ENCODE results near the gene PDE8A.

The PDE8A gene

GRCh38 chr15:85059734-85060133, 78.1 kb downstream of the PDE8A start:
- no peaks in the 10 kb centered on the region for H3K27me3 ChIP-seq (ENCODE audit: control insufficient read depth, insufficient read depth, low read length)
- no peak overlapping the region for H3K9ac ChIP-seq (ENCODE audit: low read length)
- H3K4me1 ChIP-seq (ENCODE audit: control insufficient read depth, insufficient read depth, low read length) = no peaks in the 10 kb centered on the region
- no peaks in the 10 kb centered on the region for H3K36me3 ChIP-seq (ENCODE audit: control insufficient read depth, insufficient read depth, low read length)
- H3K4me3 ChIP-seq (ENCODE audit: low read length) = no peak overlapping the region
- no peaks in the 10 kb centered on the region for H3K9me3 ChIP-seq (ENCODE audit: control insufficient read depth, low read length)

GRCh38 chr15:85062560-85062959, 80.9 kb downstream of the PDE8A start:
- no peaks in the 10 kb centered on the region for H3K4me1 ChIP-seq (ENCODE audit: control insufficient read depth, insufficient read depth, low read length)
- H3K27me3 ChIP-seq (ENCODE audit: control insufficient read depth, insufficient read depth, low read length) = no peaks in the 10 kb centered on the region
- no peak overlapping the region for H3K4me3 ChIP-seq (ENCODE audit: low read length)
- H3K9me3 ChIP-seq (ENCODE audit: control insufficient read depth, low read length) = no peaks in the 10 kb centered on the region
- H3K9ac ChIP-seq (ENCODE audit: low read length) = no peak overlapping the region
- no peaks in the 10 kb centered on the region for H3K36me3 ChIP-seq (ENCODE audit: control insufficient read depth, insufficient read depth, low read length)

GRCh38 chr15:85063088-85063487, 81.4 kb downstream of the PDE8A start:
- Histone ChIP-seq H3K9me3 (ENCODE audit: control insufficient read depth, low read length) (no peaks in the 10 kb centered on the region), H3K9ac (ENCODE audit: low read length) (no peak overlapping the region), H3K4me3 (ENCODE audit: low read length) (no peak overlapping the region), H3K4me1 (ENCODE audit: control insufficient read depth, insufficient read depth, low read length) (no peaks in the 10 kb centered on the region), H3K36me3 (ENCODE audit: control insufficient read depth, insufficient read depth, low read length) (no peaks in the 10 kb centered on the region), H3K27me3 (ENCODE audit: control insufficient read depth, insufficient read depth, low read length) (no peaks in the 10 kb centered on the region)

GRCh38 chr15:85063522-85064079, 81.9 kb downstream of the PDE8A start:
- no peak overlapping the region for H3K9ac ChIP-seq (ENCODE audit: low read length)
- no peak overlapping the region for H3K4me3 ChIP-seq (ENCODE audit: low read length)
- H3K9me3 ChIP-seq (ENCODE audit: control insufficient read depth, low read length) = no peaks in the 10 kb centered on the region
- no peaks in the 10 kb centered on the region for H3K36me3 ChIP-seq (ENCODE audit: control insufficient read depth, insufficient read depth, low read length)
- no peaks in the 10 kb centered on the region for H3K27me3 ChIP-seq (ENCODE audit: control insufficient read depth, insufficient read depth, low read length)
- no peaks in the 10 kb centered on the region for H3K4me1 ChIP-seq (ENCODE audit: control insufficient read depth, insufficient read depth, low read length)

GRCh38 chr15:85064710-85065109, 83.1 kb downstream of the PDE8A start:
- Histone ChIP-seq H3K36me3 (ENCODE audit: control insufficient read depth, insufficient read depth, low read length) (no peaks in the 10 kb centered on the region), H3K9me3 (ENCODE audit: control insufficient read depth, low read length) (no peaks in the 10 kb centered on the region), H3K4me1 (ENCODE audit: control insufficient read depth, insufficient read depth, low read length) (no peaks in the 10 kb centered on the region), H3K9ac (ENCODE audit: low read length) (no peak overlapping the region), H3K4me3 (ENCODE audit: low read length) (no peak overlapping the region), H3K27me3 (ENCODE audit: control insufficient read depth, insufficient read depth, low read length) (no peaks in the 10 kb centered on the region)

DNA sequence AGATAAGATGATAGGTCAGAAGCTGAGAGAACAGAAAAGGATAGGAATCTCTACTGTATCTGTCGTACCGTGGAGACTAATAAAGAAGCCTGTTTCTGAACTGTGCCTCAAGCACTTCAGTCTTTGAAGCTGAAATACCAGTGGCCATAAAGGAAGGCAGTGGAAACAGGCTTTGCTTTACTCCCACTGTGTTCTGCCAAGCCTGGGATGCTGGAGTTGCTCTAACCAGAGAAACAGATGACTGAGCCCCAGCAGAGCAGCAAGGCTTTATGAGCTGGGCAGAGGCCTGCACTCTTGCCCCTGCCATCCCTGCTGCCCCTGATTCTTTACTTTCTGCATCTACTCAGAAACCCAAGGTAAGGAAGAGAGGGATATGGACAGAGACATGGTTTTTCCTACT, 89.4 kb downstream of the PDE8A start:
- Histone ChIP-seq H3K36me3 (ENCODE audit: control insufficient read depth, insufficient read depth, low read length) (no peaks in the 10 kb centered on the region), H3K27me3 (ENCODE audit: control insufficient read depth, insufficient read depth, low read length) (no peaks in the 10 kb centered on the region), H3K9ac (ENCODE audit: low read length) (no peak overlapping the region), H3K4me3 (ENCODE audit: low read length) (no peak overlapping the region), H3K4me1 (ENCODE audit: control insufficient read depth, insufficient read depth, low read length) (no peaks in the 10 kb centered on the region), H3K9me3 (ENCODE audit: control insufficient read depth, low read length) (no peaks in the 10 kb centered on the region)

GRCh38 chr15:85071504-85071903, 89.8 kb downstream of the PDE8A start:
- no peaks in the 10 kb centered on the region for H3K4me1 ChIP-seq (ENCODE audit: control insufficient read depth, insufficient read depth, low read length)
- H3K9me3 ChIP-seq (ENCODE audit: control insufficient read depth, low read length) = no peaks in the 10 kb centered on the region
- no peaks in the 10 kb centered on the region for H3K36me3 ChIP-seq (ENCODE audit: control insufficient read depth, insufficient read depth, low read length)
- H3K4me3 ChIP-seq (ENCODE audit: low read length) = no peak overlapping the region
- no peak overlapping the region for H3K9ac ChIP-seq (ENCODE audit: low read length)
- H3K27me3 ChIP-seq (ENCODE audit: control insufficient read depth, insufficient read depth, low read length) = no peaks in the 10 kb centered on the region

- no peak overlapping the region for H3K4me3 ChIP-seq (ENCODE audit: low read length)
- no peaks in the 10 kb centered on the region for H3K36me3 ChIP-seq (ENCODE audit: control insufficient read depth, insufficient read depth, low read length)
- H3K9ac ChIP-seq (ENCODE audit: low read length) = no peak overlapping the region
Observed at GRCh38 chr15:85072917-85073316, 91.3 kb downstream of the PDE8A start.

DNA sequence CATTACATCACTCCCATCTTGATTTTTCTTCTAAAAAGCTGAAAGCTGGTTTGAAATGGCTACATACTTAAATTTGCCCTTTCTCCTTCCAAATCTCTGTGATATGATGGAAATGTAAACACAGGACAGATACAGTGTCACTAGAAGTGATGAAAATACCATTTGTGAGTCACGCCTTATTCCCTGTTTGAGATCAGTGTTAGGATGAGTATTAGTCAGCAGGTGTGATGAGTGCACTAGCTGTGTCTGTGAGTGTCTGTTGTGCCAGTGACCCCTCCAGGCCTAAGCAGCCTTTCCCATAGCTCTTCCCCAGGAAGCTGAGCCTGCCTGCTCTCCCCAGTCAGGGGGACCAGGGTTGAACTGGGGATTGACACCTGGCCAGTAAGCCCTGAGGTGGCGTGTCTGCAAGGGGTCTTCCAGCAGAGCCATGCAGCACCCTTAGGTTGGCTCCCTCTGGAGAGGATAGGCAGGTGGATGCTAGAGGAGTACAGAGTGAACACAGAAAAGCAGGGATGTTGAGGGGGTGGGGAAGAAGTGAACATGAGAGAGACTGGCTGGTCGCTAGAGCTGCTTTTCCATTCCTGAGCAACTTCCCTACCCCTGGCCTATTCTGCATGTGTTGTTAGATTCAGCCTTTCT, 92.0 kb downstream of the PDE8A start:
- Histone ChIP-seq H3K9me3 (ENCODE audit: control insufficient read depth, low read length) (no peaks in the 10 kb centered on the region), H3K4me1 (ENCODE audit: control insufficient read depth, insufficient read depth, low read length) (no peaks in the 10 kb centered on the region), H3K36me3 (ENCODE audit: control insufficient read depth, insufficient read depth, low read length) (no peaks in the 10 kb centered on the region), H3K27me3 (ENCODE audit: control insufficient read depth, insufficient read depth, low read length) (no peaks in the 10 kb centered on the region), H3K9ac (ENCODE audit: low read length) (no peak overlapping the region), H3K4me3 (ENCODE audit: low read length) (no peak overlapping the region)

More at GRCh38 chr15:85072917-85073316, 91.3 kb downstream of the PDE8A start:
- Histone ChIP-seq H3K9me3 (ENCODE audit: control insufficient read depth, low read length) (no peaks in the 10 kb centered on the region), H3K4me1 (ENCODE audit: control insufficient read depth, insufficient read depth, low read length) (no peaks in the 10 kb centered on the region), H3K27me3 (ENCODE audit: control insufficient read depth, insufficient read depth, low read length) (no peaks in the 10 kb centered on the region)

DNA sequence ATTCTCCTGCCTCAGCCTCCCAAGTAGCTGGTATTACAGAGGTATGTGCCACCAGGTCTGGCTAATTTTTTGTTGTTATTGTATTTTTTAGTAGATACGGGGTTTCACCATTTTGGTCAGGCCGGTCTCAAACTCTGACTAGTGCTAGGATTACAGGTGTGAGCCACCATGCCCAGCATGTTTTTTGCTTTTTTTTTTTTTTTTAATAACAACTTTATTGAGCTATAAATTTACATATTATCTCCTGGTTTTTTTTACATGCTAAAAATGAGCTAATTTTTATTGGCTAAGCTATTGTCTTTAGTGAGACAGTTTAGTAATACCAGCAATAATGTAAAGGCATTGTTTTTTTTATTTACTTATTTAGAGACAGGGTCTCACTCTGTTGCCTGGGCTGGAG, 105.2 kb downstream of the PDE8A start:
- no peaks in the 10 kb centered on the region for H3K9me3 ChIP-seq (ENCODE audit: control insufficient read depth, low read length)
- no peak overlapping the region for H3K4me3 ChIP-seq (ENCODE audit: low read length)
- no peaks in the 10 kb centered on the region for H3K27me3 ChIP-seq (ENCODE audit: control insufficient read depth, insufficient read depth, low read length)
- no peak overlapping the region for H3K9ac ChIP-seq (ENCODE audit: low read length)
- H3K36me3 ChIP-seq (ENCODE audit: control insufficient read depth, insufficient read depth, low read length) = no peaks in the 10 kb centered on the region
- H3K4me1 ChIP-seq (ENCODE audit: control insufficient read depth, insufficient read depth, low read length) = no peaks in the 10 kb centered on the region

DNA sequence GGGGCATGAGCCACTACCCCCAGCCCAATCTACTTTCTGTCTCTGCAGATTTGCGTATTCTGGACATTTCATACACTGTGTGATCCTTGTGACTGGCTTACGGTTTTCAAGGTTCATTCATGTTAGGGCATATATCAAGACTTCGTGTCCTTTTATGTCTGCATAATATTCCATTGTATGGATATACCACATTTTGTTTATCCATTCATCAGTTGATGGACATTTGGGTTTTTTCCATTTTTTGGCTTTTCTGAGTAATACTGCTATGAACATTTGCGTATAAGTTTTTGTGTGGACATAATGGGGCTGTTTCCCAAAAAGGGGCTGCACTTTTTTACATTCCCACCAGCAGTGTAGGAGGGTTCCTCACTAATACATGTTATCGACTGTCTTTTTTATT, 106.6 kb downstream of the PDE8A start:
- H3K36me3 ChIP-seq (ENCODE audit: control insufficient read depth, insufficient read depth, low read length) = no peaks in the 10 kb centered on the region
- H3K4me3 ChIP-seq (ENCODE audit: low read length) = no peak overlapping the region
- no peaks in the 10 kb centered on the region for H3K27me3 ChIP-seq (ENCODE audit: control insufficient read depth, insufficient read depth, low read length)
- no peaks in the 10 kb centered on the region for H3K4me1 ChIP-seq (ENCODE audit: control insufficient read depth, insufficient read depth, low read length)
- H3K9me3 ChIP-seq (ENCODE audit: control insufficient read depth, low read length) = no peaks in the 10 kb centered on the region
- H3K9ac ChIP-seq (ENCODE audit: low read length) = no peak overlapping the region

DNA sequence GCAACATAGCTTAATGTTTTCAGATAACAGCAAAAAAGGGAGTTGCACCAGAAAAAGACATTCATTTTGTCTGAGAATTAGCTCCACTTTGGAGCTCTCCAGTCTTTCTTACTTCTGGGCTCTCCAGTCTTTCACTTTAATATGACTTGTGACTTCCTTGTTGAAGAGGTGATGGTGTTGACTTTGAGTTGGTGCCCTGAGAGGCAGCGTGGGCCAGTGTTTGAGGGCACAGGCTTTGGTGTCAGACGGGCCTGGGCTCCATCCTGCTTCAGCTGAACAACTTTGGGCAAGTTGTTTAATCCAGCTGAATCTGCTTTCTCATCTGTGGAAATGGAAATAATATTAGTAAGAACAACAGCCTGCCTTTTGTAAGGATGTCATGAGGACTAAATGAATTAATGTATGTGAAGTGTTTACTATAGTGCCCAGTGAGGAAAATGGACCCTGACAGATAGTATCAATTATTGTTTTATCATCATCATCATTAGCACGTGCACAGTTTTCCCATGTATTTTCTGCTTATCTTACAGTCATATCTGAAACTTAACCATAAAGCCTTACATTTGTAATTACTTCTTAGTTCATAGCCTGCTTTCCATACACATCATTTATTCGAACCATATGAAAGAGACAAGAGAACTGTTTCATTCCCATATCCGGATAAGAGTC, 108.4 kb downstream of the PDE8A start:
- Histone ChIP-seq H3K36me3 (ENCODE audit: control insufficient read depth, insufficient read depth, low read length) (no peaks in the 10 kb centered on the region), H3K9me3 (ENCODE audit: control insufficient read depth, low read length) (no peaks in the 10 kb centered on the region)

More for the DNA sequence above, 108.4 kb downstream of the PDE8A start:
- Histone ChIP-seq H3K4me1 (ENCODE audit: control insufficient read depth, insufficient read depth, low read length) (no peaks in the 10 kb centered on the region), H3K27me3 (ENCODE audit: control insufficient read depth, insufficient read depth, low read length) (no peaks in the 10 kb centered on the region), H3K4me3 (ENCODE audit: low read length) (no peak overlapping the region), H3K9ac (ENCODE audit: low read length) (no peak overlapping the region)
